ENCODE data around the gene PTPN13.

The PTPN13 gene

DNA sequence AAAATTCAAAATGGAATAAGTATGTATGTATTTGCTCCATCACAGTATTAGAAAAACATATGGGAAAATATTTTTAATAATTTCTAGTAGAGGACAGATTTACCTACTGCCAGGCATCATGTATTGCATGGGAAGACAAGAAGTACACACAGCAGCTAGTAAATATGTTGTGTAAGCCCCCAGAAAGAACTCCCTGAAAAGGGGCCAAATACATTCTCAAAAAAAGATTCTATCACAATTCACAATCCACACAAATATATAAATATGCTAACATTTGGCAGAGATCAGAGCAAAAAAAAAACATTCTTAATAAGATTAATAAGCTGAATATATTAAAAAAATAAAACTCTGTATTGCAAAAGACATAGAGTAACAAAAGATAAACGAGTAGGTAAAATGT, 227.0 kb downstream of the PTPN13 start:
- no peak for DNase-seq

DNA sequence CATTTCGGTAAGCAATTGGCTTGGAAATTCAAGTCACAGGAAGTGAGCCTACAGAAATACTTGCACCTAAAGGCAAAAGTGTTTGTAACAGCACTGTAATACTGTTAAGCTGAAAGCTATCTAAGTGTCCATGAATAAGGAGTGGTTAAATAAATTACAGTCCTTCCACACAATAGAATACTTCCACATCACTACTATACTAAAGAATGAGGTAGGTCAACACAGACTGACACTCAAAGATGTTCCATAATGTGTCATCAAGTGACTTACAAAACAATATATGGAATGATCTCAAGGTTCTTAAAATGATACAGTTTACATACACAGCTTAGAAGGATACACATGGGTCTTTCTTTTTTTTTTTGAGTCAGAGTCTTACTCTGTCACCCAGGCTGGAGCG, 228.0 kb downstream of the PTPN13 start:
- no peak for DNase-seq

DNA sequence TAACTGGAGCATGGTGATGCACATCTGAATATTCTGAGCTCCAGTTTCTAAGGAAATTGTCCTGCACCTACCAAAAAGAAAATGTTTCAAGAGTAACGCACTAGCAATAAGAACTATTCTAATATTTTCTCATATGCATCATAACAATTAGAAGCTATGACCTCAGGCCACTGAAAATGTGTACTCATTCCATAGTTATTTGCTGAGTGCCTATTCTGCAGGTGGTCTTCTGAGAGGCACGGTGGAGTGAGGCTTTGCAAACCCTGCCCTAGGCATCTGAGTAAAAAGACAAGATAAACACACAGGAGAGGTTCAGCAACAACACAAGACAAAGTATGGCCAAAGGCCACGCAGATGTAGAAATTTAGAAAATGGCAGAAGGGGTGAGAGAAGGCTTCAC, 231.4 kb downstream of the PTPN13 start:
- no peak for DNase-seq

DNA sequence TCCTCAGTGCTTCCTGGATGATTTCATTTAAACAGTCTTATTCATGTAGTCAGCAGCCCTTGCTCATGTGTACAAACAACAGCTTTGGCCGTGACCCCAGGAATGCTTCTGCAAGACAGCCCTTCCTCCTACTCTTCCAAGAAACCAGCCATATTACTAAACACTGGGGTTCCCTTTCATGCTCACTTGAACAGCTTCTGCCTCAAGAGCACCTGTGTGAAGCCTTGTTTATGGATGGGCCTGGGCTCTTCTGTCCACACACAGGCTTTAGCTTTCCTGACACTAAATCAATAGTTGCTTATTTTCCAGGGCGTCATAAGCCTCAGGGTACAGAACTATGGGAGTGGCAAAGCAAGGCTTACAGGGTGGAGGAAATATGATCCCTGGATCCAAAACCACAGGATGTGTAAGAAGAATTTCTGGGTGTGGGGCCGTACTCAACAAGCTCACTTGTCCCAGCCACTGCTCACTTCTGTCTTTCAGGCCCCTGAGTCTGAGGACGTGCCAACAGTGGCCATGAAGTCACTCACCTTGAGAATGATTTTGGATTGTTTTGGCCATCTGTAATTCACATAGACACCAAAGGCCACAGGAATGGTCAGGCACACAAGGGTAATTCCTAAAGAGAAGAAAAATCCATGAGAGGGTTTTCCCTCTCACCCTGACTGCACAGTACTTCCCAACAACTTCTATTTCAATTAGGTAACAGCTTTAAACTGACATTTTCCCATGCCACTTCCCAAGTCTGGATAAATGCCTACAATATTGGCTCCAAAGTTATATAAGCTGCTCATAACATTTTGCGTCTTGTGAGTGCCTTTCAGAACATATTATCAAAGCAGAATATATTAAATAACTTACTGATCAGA, 237.4 kb downstream of the PTPN13 start:
- no peak for DNase-seq

DNA sequence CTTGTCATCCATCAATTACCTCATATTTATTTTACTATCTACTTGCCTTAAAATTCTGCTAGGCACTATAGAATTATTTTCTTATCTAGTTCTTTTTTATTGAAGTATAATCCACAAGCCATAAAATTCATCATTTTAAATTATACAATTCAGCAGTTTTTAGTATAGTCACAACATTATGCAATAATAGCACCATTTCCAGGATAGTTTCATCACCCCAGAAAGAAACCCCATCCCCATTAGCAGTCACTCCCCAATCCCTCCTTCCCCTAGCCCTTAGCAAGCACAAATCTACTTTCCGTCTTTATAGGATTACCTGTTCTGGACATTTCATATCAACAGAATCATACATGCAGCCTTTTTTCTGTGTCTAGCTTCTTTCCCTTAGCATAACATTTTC, 239.5 kb downstream of the PTPN13 start:
- no peak for DNase-seq

DNA sequence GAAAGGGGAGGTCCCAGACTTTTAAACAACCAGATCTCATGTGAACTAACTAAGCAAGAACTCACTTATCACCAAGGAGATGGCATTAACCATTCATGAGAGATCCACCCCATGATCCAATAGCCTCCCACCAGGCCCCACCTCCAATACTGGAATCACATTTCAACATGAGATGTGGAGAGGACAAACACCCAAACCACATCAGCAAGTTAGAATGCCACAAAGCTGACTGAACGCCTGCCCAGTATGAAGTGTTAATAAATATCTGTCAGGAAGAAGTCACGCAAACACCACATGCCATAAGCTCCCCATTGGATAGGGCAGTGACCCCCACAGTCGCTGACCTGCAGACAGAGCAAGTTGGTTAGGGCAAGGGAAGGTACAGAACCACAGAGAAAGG, 240.8 kb downstream of the PTPN13 start:
- DNase-seq: no peak

DNA sequence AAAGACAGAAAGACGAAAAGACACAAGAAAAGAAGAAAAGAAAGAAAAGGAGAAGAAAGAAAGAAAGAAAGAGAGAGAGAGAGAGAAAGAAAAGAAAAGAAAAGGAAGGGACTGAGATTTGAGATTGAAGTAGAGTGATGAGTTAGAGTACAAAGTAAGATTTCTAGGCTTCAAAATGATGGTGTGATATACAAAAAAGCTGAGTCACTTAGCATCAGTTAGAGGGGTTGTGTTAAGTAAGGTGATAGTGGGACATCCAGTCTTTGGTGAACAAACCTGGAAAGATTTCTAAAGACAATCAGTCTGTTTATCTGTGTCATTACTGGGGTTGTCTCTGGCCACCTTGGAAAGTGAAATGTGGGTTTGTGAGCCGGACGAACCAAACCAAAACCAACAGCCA, 241.6 kb downstream of the PTPN13 start:
- DNase-seq: no peak

DNA sequence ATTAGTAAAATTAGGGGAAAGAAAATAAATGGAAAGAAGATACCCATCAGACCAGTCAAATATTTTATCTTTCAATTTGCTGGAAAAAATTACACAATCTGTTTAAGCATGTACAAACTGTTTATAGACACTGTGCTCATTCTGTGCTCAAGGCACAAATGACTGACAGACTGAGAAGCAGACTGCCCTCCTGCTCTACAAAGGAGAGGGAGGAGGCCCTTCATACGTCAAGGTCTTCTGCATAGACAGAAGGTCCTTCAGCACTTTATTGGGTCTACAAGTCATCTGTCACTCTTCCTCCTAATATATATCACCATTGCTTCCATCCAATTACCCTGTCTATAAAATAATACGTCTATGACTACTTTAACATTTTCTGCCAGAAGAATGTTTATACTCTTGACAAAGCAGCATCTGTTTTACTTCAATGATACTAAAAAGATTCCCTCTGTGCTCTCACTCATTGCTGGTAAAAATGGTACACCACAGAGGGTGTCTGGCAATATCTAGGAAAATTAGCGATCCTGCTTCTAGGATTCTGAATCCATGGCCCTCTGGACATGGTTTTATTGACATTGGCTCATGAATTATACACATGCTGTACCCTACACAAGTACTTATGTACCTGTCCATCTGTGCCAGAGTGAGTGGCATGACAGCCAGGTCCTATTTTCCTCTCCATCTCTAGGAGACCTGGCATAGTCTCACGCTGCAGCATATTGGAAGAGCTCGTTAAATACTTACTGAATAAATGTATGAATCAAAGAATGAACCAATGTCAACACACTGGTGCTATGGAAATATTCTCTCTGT, 243.8 kb downstream of the PTPN13 start:
- DNase-seq: no peak

DNA sequence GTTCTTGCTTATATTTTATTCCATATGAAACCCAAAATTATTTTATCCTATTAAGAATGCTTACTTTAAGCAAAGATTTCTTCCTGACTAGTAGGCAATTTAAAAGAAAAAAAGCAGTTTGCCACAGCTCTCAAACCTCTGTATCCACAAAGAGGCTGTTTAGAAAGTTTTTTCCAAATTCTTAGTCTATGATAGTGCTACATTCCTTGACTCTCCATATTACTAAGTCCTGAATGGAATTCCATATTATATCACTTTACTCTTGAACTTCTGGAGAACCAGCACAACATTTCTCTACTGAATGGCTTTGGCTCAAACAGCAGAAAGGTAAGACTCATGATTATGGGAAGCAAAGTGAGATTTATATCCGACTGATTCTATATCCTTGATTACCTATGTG, 246.7 kb downstream of the PTPN13 start:
- no peak for DNase-seq

DNA sequence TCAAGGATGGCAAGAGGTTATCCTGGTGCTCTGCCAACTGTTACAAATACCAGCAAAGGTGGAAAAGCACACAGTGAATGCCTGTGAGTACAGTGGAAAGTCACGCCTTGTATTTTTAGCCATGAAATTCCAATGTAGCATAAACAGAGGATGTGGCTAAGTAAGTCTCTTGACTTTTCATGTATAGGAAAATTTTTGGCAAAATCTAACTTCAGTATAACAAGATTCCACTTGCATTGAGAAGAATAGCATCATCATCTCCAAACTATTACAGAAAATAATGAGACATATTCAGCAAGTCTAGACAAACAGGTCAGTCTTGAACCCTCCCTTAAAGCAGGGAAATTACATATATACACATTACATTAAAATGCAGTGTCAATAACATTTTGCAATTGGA, 247.2 kb downstream of the PTPN13 start:
- DNase-seq: no peak

DNA sequence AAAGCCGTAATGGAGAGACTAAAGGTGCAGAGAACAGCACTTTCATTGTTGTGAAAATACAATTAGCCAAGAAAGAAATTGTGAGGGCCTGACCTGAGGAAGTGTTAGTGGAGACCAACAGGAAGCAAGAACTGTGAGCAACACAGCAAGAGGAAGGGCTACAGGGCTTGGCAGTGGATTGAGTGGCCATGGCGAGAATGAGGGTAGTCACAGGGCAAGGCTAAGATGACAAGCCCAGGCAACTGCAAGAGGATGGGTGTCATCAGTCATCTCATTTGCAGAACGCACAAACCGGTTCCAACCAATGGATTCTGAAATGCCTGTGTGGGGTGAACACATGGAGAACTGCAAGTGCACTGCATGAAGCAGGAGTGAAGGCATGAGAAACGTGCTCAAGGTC, 251.5 kb downstream of the PTPN13 start:
- no peak for DNase-seq

DNA sequence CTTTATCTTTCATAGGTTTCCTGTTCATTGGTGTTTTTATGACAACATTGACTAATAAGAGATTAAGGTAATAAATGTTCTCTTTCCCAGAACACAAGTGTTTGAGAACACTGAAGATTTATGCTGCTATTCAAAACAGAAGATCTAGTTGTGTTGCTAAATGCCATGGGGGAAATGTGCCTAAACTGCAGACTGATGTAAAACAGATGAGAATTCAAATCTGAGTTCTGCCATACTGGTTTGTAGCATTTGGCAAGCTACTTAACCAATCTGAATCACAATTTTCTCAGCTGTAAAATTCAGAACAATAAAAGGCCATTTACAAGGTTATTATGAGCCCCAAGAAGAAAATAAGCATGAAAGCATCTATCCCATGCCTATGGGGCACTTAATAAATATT, 252.8 kb downstream of the PTPN13 start:
- no peak for DNase-seq

DNA sequence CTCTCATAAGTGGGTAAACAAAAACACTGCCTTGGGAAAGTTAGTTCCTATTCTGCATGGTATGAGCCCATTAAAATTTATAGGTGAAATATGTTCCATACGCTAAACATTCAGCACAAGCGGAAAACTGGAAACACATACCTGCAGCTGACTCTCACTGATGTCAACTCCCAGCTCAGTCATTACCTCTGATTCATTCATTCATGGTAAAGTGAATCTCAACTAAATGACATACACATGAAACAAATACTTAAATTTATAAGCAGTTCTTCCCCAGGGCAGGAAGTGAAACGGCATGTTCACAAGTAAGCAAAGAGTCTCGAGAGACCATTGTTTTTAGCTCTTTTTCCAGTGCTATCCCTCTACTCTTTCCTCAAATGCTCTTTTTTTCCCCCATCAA, 253.5 kb downstream of the PTPN13 start:
- DNase-seq: no peak

DNA sequence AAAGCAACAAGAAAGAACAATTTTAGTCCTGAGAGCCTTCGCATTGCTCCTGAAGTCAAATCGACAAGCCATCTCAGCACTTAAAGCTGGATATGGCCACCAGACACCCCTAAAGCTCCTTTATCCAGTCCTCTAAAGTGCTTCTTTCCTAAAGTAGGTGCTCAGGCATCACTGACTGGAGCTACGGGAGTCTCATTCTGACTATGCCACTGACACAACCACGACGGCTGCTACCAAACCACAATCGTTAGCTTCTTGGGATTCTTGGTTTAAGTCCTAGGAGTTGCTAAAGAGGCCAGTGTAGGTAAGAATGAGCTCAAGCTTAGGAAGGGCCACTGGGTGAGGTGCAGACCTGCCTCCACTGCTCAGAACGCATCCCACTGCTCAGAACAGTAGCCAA, 254.0 kb downstream of the PTPN13 start:
- no peak for DNase-seq

DNA sequence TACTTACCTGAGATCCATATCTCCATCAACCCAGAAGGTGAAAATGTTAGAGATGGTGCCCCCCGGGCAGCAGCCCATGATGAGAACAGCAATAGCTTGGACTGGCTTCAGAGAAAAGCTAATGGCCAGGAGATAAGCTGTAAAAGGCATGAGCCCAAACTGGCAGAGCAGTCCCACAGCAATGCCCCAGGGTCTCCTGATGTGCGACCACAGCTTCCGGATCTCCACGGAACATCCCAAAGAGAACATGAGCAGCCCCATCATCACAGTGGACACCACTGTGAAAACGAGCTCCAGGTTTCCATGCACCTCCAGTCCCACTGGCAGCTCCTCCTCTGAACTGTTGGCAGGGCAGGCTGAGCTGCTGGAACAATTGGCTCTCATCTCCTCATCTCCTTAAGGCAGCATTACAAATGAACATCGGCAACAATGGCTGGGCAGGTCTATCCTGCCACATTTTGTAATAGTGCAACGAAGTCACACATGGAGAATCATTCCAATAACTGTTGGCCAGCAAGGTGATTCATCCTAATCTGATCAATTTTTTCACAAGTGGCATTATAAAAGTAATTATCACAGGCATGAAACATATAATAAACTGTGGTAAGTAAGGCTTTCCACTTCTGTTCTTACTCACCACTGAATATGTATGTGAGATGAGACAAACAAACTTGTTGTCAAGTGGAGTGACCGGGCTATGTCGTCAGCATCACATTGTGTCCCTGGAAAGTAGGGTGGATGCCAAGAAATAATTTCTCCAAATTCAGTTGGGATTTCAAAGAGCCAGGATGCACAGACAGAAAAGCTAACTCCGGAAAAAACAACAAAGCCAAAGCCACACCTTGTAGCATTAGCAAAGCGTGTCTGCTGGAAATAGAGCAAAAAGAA, 254.9 kb downstream of the PTPN13 start, which contains the start of gene SLC10A6:
Gene SLC10A6 (minus strand): TSS at position 653 of the 888 bp plus-strand sequence. CDS start 269 bp downstream, at position 384.
- no peak for DNase-seq

DNA sequence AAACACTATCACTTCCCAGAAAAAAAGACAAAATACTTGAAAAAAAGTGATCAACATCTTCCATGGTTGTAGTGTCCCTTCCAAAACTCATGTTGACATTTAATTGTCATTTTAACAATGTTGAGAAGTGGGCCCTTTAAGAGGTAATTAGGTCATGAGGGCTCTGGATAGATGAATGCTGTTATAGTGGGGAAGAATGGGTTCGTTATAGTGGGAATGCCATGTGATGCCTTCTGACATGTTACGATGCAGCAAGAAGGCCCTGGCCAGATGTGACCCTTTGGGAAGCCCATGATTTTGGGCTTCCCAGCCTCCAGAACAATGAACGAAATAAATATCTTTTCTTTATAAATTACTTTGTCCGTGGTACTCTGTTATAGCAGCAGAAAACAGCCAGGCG, 259.1 kb downstream of the PTPN13 start:
- no peak for DNase-seq

DNA sequence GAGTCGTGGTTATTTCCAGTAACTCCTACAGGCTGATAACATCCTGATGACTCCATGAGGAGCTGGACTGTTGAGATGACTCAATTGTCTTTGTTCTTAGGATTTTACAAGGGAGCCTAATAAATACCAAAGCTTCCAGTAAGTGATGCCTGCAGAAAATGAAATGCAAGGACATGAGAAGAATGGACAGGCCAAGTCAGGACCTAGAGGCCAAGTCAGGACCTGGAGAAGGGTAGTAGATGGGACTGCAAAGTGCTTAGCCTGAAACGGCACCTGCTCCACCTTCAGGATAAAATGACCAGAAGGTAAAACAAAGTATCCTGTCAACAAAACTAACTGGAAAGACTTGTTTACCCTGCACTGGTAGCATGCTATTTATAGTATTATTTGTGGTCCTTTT, 261.5 kb downstream of the PTPN13 start:
- DNase-seq: no peak

DNA sequence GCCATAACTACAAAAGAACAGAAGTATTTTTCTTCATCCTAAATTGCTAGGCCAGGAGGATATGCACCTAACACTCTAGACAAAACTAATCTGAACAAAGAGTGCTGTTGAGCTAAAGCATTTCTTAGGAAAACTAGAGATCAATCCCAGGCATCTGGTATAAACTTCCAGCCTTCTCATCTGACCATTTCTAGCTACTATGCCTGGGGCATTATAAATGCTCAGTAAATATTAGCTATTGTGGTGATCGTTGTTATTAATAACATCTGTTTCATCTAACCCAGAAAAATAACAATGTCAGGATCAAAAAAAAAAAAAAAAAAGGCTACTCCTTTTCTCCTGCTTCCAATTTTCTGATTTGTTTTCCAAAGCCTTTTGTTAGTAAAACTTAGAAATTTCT, 262.8 kb downstream of the PTPN13 start:
- no peak for DNase-seq

DNA sequence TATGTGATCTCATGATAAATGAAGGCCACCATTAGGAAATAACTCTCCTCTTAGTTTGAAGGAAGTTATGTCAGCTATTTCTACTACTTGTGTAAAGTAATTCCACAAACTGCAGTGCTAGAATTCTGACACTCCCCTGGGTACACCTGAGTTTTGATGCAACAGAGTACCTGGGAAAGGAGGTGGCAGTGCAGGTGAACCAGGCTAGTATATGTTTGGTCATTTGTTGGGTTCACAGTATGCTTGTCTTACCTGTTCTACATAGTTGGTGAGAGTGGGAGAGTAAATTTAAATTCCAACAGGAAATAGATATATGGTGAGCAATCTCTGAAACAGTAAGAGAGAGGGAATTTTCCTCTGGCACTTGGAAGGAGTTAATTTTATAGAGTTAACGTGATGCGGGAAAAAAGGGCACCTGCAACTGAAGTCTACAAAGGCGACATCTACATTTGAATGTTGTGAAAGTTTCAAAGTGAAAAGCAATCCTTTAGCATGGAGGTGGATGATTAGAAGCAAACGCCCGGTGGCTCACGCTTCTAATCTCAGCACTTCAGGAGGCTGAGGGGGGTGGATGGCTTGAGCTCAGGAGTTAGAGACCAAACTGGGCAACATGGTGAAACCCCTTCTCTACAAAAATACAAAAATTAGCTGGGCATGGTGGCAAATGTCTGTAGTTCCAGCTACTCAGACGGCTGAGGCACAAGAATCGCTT, 263.4 kb downstream of the PTPN13 start:
- no peak for DNase-seq
